Fibroblast of mammary gland (primary cell): ENCODE results near the gene NTM.

Experiments
- DNase-seq: peaks from one replicate; pipeline ENCODE4 v3.0.0-alpha.2; 2010; ENCODE audit warnings: low read depth
- H3K4me3 ChIP-seq: 2 replicates; pipeline ENCODE4 v1.5.1; 2011; ENCODE audit warnings: low read depth, mild to moderate bottlenecking, low read length, moderate library complexity; ENCODE audit not compliant: control insufficient read depth
- CTCF ChIP-seq: conservative IDR thresholded peaks from 2 replicates; pipeline ENCODE4 v1.5.1; 2011; ENCODE audit warnings: low read depth, low read length, inconsistent platforms; ENCODE audit not compliant: control insufficient read depth, insufficient read depth

The NTM gene

GRCh38 chr11:131498631-131499160, 128.3 kb downstream of the NTM start:
- H3K4me3 ChIP-seq: no peak overlapping the region
- DNase-seq: no peak
- no peak for TF ChIP-seq CTCF

- no peak for TF ChIP-seq CTCF
- no peak for DNase-seq
- H3K4me3 ChIP-seq: no peak overlapping the region
Observed at GRCh38 chr11:131499199-131499598, 128.8 kb downstream of the NTM start.

GRCh38 chr11:131503017-131503416, 132.6 kb downstream of the NTM start:
- no peak for TF ChIP-seq CTCF
- H3K4me3 ChIP-seq: no peak overlapping the region
- no peak for DNase-seq

GRCh38 chr11:131504199-131504949, 134.0 kb downstream of the NTM start:
- DNase-seq: no peak
- H3K4me3 ChIP-seq: no peak overlapping the region
- TF ChIP-seq CTCF: no peak

GRCh38 chr11:131506348-131506747, 135.9 kb downstream of the NTM start:
- DNase-seq: no peak
- H3K4me3 ChIP-seq: no peak overlapping the region
- TF ChIP-seq CTCF: no peak

- no peak for TF ChIP-seq CTCF
Observed at GRCh38 chr11:131510662-131511061, 140.2 kb downstream of the NTM start.

More at GRCh38 chr11:131510662-131511061, 140.2 kb downstream of the NTM start:
- DNase-seq: no peak
- no peak overlapping the region for H3K4me3 ChIP-seq
